Coronary artery (tissue), 2 donors: ENCODE data around the gene MBP.
A peak's percentile ranks its signal among the peaks of the same experiment; 100 is the strongest.

Source experiments
- DNase-seq: peaks from one replicate; pipeline ENCODE4 v3.0.0-alpha.2; 2017; ENCODE audit warnings: low spot score
- H3K27ac ChIP-seq, 2 donors: fragments of 200-600 bp; sonication (generic); one replicate each; pipeline ENCODE4 v1.5.1; 2016 to 2019
- H3K4me3 ChIP-seq: fragments of 200-600 bp; sonication (generic); 2 replicates; pipeline ENCODE4 v1.5.1; 2016; ENCODE audit warnings: mild to moderate bottlenecking, moderate library complexity
- TF ChIP-seq, protein P1 (sequence below): fragments of 200-600 bp; sonication (generic); IDR thresholded peaks from one replicate; pipeline ENCODE4 v1.5.1; 2019; ENCODE audit warnings: antibody characterized with exemption

MBP gene

GRCh38 chr18:77132369-77133050 is at the start of gene MBP:
MBP (minus strand) TSS chr18:77132783; CDS start chr18:77105261, 27,522 bp downstream.
- peak within 1 kb of the TSS; percentile 85 for H3K4me3 ChIP-seq
- TF ChIP-seq, protein P1, sequence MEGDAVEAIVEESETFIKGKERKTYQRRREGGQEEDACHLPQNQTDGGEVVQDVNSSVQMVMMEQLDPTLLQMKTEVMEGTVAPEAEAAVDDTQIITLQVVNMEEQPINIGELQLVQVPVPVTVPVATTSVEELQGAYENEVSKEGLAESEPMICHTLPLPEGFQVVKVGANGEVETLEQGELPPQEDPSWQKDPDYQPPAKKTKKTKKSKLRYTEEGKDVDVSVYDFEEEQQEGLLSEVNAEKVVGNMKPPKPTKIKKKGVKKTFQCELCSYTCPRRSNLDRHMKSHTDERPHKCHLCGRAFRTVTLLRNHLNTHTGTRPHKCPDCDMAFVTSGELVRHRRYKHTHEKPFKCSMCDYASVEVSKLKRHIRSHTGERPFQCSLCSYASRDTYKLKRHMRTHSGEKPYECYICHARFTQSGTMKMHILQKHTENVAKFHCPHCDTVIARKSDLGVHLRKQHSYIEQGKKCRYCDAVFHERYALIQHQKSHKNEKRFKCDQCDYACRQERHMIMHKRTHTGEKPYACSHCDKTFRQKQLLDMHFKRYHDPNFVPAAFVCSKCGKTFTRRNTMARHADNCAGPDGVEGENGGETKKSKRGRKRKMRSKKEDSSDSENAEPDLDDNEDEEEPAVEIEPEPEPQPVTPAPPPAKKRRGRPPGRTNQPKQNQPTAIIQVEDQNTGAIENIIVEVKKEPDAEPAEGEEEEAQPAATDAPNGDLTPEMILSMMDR, result no peak
- peak within 1 kb of the TSS; percentile 88 to 90 for H3K27ac ChIP-seq
- DNase-seq, result peak; percentile 77

- TF ChIP-seq, protein P1, result no peak
- no peak for DNase-seq
- no peak overlapping the region for H3K27ac ChIP-seq
- H3K4me3 ChIP-seq, result no peak overlapping the region
These were observed 49.5 kb upstream of the MBP start for GRCh38 chr18:77181950-77182707.

DNA sequence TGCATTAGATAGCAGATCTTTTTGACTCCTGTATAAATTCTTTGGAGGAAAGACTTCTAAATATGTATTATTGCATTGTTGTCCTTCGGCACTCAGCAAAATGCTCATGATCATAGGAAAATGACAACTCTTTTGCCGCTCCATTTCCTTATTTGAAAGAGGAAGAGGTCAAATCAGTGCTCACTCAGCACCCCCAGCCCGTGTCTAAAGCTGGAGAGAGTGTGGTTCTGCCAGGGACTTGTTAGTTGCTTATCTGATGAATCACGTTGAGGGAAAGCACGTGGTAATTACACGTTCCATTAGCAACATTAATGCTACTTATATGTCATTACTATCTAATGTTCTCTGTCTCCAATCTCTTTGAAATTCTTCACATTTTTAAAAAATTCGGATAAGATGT is 46.0 kb upstream of the MBP start:
- TF ChIP-seq, protein P1, result no peak
- Histone ChIP-seq H3K27ac (no peak overlapping the region), H3K4me3 (no peak overlapping the region)
- DNase-seq, result no peak

DNA sequence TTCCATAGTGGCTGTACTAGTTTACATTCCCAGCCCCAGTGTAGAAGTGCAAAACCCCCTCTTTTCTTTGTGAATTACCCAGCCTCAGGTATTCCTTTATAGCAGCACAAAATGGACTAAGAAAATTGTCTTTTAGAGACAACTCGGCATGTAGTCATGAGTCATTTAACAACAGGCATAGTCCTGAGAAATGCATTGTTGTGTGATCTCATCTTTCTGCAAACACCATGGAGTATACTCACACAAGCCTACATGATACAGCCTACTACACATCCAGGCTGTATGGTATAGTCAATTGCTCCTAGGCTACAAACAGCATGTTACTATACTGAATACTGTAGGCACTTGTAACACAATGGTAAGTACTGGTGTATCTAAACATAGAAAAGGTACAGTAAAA is 44.4 kb upstream of the MBP start:
- DNase-seq, result no peak
- TF ChIP-seq, protein P1, result no peak
- Histone ChIP-seq H3K4me3 (no peak overlapping the region), H3K27ac (no peak overlapping the region)

DNA sequence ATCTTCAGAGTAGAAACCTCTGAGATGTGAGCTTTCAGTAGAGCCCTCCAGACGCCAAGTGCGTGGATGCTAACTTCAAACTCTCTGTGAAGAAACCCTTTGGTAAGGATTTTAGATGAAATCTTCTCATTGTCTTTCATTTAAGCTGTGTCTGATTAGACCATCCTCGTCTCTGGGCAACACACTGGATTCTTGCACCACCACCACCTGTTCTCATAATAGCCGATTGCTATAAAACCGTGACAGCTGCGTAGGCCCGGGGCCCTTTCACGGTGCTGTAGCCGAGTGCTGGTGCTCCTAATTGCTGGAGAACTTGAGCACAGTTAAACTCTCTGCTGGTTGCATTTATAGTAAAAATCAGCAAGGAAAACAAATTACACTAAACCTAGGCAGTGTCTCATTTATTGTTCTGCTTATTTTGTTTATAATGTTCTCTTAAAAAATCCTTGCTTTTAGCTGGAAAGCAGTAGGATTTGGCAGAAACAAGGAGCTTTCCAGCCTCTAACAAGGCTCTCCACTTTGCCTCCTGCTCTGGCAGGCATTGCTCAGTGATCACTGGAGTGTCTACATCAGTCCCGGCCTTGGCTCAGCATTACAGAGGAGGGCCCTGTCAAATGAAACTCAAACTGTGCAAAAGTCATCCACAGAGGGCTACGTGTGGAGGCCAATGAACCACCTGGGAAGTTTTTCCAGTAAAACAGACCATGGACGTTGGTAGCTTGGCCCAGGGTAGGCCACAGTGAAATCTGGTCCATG is 40.9 kb upstream of the MBP start:
- no peak overlapping the region for H3K27ac ChIP-seq
- no peak overlapping the region for H3K4me3 ChIP-seq
- TF ChIP-seq, protein P1, result no peak
- no peak for DNase-seq

- Histone ChIP-seq H3K4me3 (no peak overlapping the region), H3K27ac (no peak overlapping the region)
- TF ChIP-seq, protein P1, result no peak
- no peak for DNase-seq
These were observed 38.4 kb upstream of the MBP start for GRCh38 chr18:77170890-77171410.
